Cardiac fibroblast (primary cell): ENCODE measurements around the gene FOXK1.

Source experiments
- DNase-seq, 2 donors: peaks; one replicate each; pipeline versions ENCODE4 v3.0.0 to v3.0.0-alpha.2; 2010; ENCODE audit warnings: low read depth in 2 of 2
- H3K4me3 ChIP-seq, 2 donors: replicated peaks in 1 of 2; 1 replicate in 1 of 2; 2 replicates in 1 of 2; pipeline ENCODE4 v1.5.1; 2011; ENCODE audit warnings: low read depth in 2 of 2, low read length in 2 of 2, mild to moderate bottlenecking in 2 of 2, moderate library complexity in 1 of 2
- CTCF ChIP-seq: IDR thresholded peaks from one replicate; pipeline ENCODE4 v1.5.1; 2011; ENCODE audit warnings: low read depth, mild to moderate bottlenecking, low read length, inconsistent platforms

Gene FOXK1

GRCh38 chr7:4787947-4788626, 106.0 kb downstream of the FOXK1 start:
- DNase-seq: no peak
- TF ChIP-seq CTCF: no peak
- no peak overlapping the region for H3K4me3 ChIP-seq

GRCh38 chr7:4788627-4789189, 106.6 kb downstream of the FOXK1 start:
- no peak overlapping the region for H3K4me3 ChIP-seq
- TF ChIP-seq CTCF: no peak
- DNase-seq: no peak

GRCh38 chr7:4789194-4790077, 107.3 kb downstream of the FOXK1 start:
- no peak overlapping the region for H3K4me3 ChIP-seq
- no peak for TF ChIP-seq CTCF
- no peak for DNase-seq

- DNase-seq: no peak
- no peak for TF ChIP-seq CTCF
- H3K4me3 ChIP-seq: no peak overlapping the region
Measured at GRCh38 chr7:4790078-4790465, 108.0 kb downstream of the FOXK1 start.

- TF ChIP-seq CTCF: no peak
- DNase-seq: no peak
- no peak overlapping the region for H3K4me3 ChIP-seq
Measured at GRCh38 chr7:4790516-4790991, 108.5 kb downstream of the FOXK1 start.

GRCh38 chr7:4791101-4791737, 109.1 kb downstream of the FOXK1 start:
- TF ChIP-seq CTCF: no peak
- no peak overlapping the region for H3K4me3 ChIP-seq
- DNase-seq: no peak
